CD4-positive, alpha-beta T cell treated with Interferon alpha-2 for 1 hour (primary cell): ENCODE measurements around the gene P3R3URF.
A peak's percentile ranks its signal among the peaks of the same experiment; 100 is the strongest.
"Not testable (repeated sequence)": the region's sequence is repeated elsewhere in the genome, so short reads cannot be mapped to it uniquely, and the experiment has no call there.

ENCODE experiments used
- DNase-seq, 2 donors: peaks; one replicate each; pipeline ENCODE4 v3.0.0-alpha.2; 2020 to 2022

The P3R3URF gene

GRCh38 chr1:46176211-46176865 is at the start of gene P3R3URF:
Gene P3R3URF (minus strand): TSS chr1:46176488. CDS start chr1:46176471, 17 bp downstream.
- no peak for DNase-seq

- DNase-seq = no peak
Observed at GRCh38 chr1:46224966-46225365, 48.7 kb upstream of the P3R3URF start.

- peak; percentile 62 to 67 for DNase-seq
Observed at GRCh38 chr1:46223472-46223943, 47.2 kb upstream of the P3R3URF start.

GRCh38 chr1:46223055-46223454 is 46.8 kb upstream of the P3R3URF start:
- not testable (repeated sequence) for DNase-seq

GRCh38 chr1:46221749-46222148 is 45.5 kb upstream of the P3R3URF start:
- no peak for DNase-seq

- no peak for DNase-seq
Observed at GRCh38 chr1:46220808-46221207, 44.5 kb upstream of the P3R3URF start.

- no peak for DNase-seq
Observed at GRCh38 chr1:46219551-46220520, 43.5 kb upstream of the P3R3URF start.

GRCh38 chr1:46218443-46218842 is 42.2 kb upstream of the P3R3URF start:
- DNase-seq = no peak

- DNase-seq = no peak
Observed at GRCh38 chr1:46215504-46215903, 39.2 kb upstream of the P3R3URF start.

GRCh38 chr1:46211051-46211450 is 34.8 kb upstream of the P3R3URF start:
- no peak for DNase-seq

GRCh38 chr1:46210561-46210960 is 34.3 kb upstream of the P3R3URF start:
- DNase-seq = no peak

GRCh38 chr1:46206399-46206798 is 30.1 kb upstream of the P3R3URF start:
- no peak for DNase-seq

GRCh38 chr1:46205791-46206190 is 29.5 kb upstream of the P3R3URF start:
- no peak for DNase-seq

- DNase-seq = no peak
Observed at GRCh38 chr1:46205141-46205540, 28.9 kb upstream of the P3R3URF start.

GRCh38 chr1:46204406-46204742 is 28.1 kb upstream of the P3R3URF start:
- DNase-seq = no peak

- DNase-seq = no peak
Observed at GRCh38 chr1:46203738-46204405, 27.6 kb upstream of the P3R3URF start.

- DNase-seq = no peak
Observed at GRCh38 chr1:46199233-46199749, 23.0 kb upstream of the P3R3URF start.

- peak; percentile 65 to 82 for DNase-seq
Observed at GRCh38 chr1:46197964-46198811, 21.9 kb upstream of the P3R3URF start, which contains the start of gene POMGNT1. Gene POMGNT1 (minus strand): TSS chr1:46198434. CDS start chr1:46197821, 613 bp downstream.

- no peak for DNase-seq
Observed at GRCh38 chr1:46197560-46197963, 21.3 kb upstream of the P3R3URF start.

- DNase-seq = no peak
Observed at GRCh38 chr1:46196609-46197008, 20.3 kb upstream of the P3R3URF start.

GRCh38 chr1:46194641-46195193 is 18.4 kb upstream of the P3R3URF start:
- no peak for DNase-seq
